HepG2 (cell line): ENCODE results near the gene MSMB. TPM values are rescaled to one million over a fixed set of nuclear protein-coding genes. Genes with fewer than 3 reads are reported as not detected.

ENCODE experiments used
- CHD4 ChIP-seq: fragments of 200-600 bp; sonication (generic); IDR thresholded peaks from 2 replicates; pipeline ENCODE4 v1.7.0; 2017; ENCODE audit warnings: mild to moderate bottlenecking, low read length, borderline replicate concordance
- CREB1 ChIP-seq, 2 experiments: fragments of 450-650 bp in 1 of 2; IDR thresholded peaks; 2 replicates each; pipeline ENCODE4 v1.6.1; 2016 to 2017; ENCODE audit warnings: control low read depth in 1 of 2, mild to moderate bottlenecking in 1 of 2, missing compliant biosample characterization in 1 of 2, missing genetic modification characterization in 1 of 2
- DNMT1 ChIP-seq: sonication (generic); formaldehyde crosslinking; IDR thresholded peaks from 2 replicates; pipeline ENCODE4 v1.5.1; 2020; ENCODE audit warnings: mild to moderate bottlenecking, missing genetic modification reagents
- EZH2 ChIP-seq: conservative IDR thresholded peaks from 2 replicates; pipeline ENCODE4 v1.6.1; 2012; ENCODE audit warnings: mild to moderate bottlenecking, low read depth, low read length, moderate library complexity
- FOXJ3 ChIP-seq: sonication (generic); formaldehyde crosslinking; IDR thresholded peaks from 2 replicates; pipeline ENCODE4 v1.4.0; 2020; ENCODE audit warnings: missing genetic modification reagents, mild to moderate bottlenecking, borderline replicate concordance
- MIXL1 ChIP-seq: IDR thresholded peaks from 2 replicates; pipeline ENCODE4 v1.6.1; 2016
- RBAK ChIP-seq: sonication (generic); formaldehyde crosslinking; IDR thresholded peaks from 2 replicates; pipeline ENCODE4 v1.5.1; 2020; ENCODE audit warnings: mild to moderate bottlenecking, missing genetic modification reagents
- SP4 ChIP-seq: sonication (generic); formaldehyde crosslinking; IDR thresholded peaks from 2 replicates; pipeline ENCODE4 v1.8.1; 2023; ENCODE audit warnings: mild to moderate bottlenecking, missing genetic modification reagents
- TOE1 ChIP-seq: sonication (generic); formaldehyde crosslinking; IDR thresholded peaks from 2 replicates; pipeline ENCODE4 v1.4.0; 2020; ENCODE audit warnings: mild to moderate bottlenecking, missing genetic modification reagents
- U2AF2 ChIP-seq: fragments of 200-400 bp; formaldehyde crosslinking; IDR thresholded peaks from 2 replicates; pipeline ENCODE4 v1.6.1; 2017; ENCODE audit warnings: low read depth, mild to moderate bottlenecking, low read length
- ZBTB49 ChIP-seq: sonication (generic); formaldehyde crosslinking; IDR thresholded peaks from 2 replicates; pipeline ENCODE4 v1.4.0; 2020; ENCODE audit warnings: missing genetic modification reagents, borderline replicate concordance
- ZFYVE20 ChIP-seq: sonication (generic); formaldehyde crosslinking; IDR thresholded peaks from 2 replicates; pipeline ENCODE4 v1.8.0; 2023; ENCODE audit warnings: low read depth, mild to moderate bottlenecking, moderate library complexity, missing genetic modification reagents, borderline replicate concordance
- ZNF180 ChIP-seq: sonication (generic); formaldehyde crosslinking; IDR thresholded peaks from 2 replicates; pipeline ENCODE4 v1.4.0; 2020; ENCODE audit warnings: low read depth, missing genetic modification reagents, borderline replicate concordance
- ZNF317 ChIP-seq: sonication (generic); formaldehyde crosslinking; IDR thresholded peaks from 2 replicates; pipeline ENCODE4 v1.5.0; 2020; ENCODE audit warnings: mild to moderate bottlenecking, missing genetic modification reagents
- ZNF383 ChIP-seq: sonication (generic); formaldehyde crosslinking; IDR thresholded peaks from 2 replicates; pipeline ENCODE4 v1.4.0; 2020; ENCODE audit warnings: missing genetic modification reagents, mild to moderate bottlenecking, borderline replicate concordance
- ZNF547 ChIP-seq: sonication (generic); formaldehyde crosslinking; IDR thresholded peaks from 2 replicates; pipeline ENCODE4 v1.5.1; 2020; ENCODE audit warnings: mild to moderate bottlenecking, missing genetic modification reagents
- ZNF619 ChIP-seq: sonication (generic); formaldehyde crosslinking; IDR thresholded peaks from 2 replicates; pipeline ENCODE4 v1.4.0; 2020; ENCODE audit warnings: mild to moderate bottlenecking, missing genetic modification reagents
- ZNF660 ChIP-seq: sonication (generic); formaldehyde crosslinking; IDR thresholded peaks from 2 replicates; pipeline ENCODE4 v1.5.1; 2020; ENCODE audit warnings: mild to moderate bottlenecking, low read depth, missing genetic modification reagents, borderline replicate concordance
- ZNF674 ChIP-seq: sonication (generic); formaldehyde crosslinking; IDR thresholded peaks from 2 replicates; pipeline ENCODE4 v1.5.0; 2020; ENCODE audit warnings: low read depth, mild to moderate bottlenecking, missing genetic modification reagents
- polyA plus RNA-seq, 8 experiments: library from polyadenylated mRNA; depleted of rRNA in 3 of 8; stranded (reverse) in 7 of 8; unstranded in 1 of 8; fragments of >200 nt; fragmentation: Illumina TruSeq in 4 of 8; extraction: Trizol in 4 of 8; gene quantifications; 2 replicates each; pipeline versions ENCODE4 v1.2.1 to v1.2.3, GENCODE V29; 2011 to 2016; ENCODE audit warnings: low read depth in 4 of 8, missing spikeins in 1 of 8, mixed read lengths in 1 of 8; ENCODE audit not compliant: insufficient read depth in 1 of 8
- total RNA-seq, 5 experiments: library from RNA; depleted of rRNA; stranded (reverse); fragments of >200 nt; fragmentation: Illumina TruSeq; extraction: Trizol; gene quantifications; 2 replicates each; pipeline ENCODE4 v1.2.3, GENCODE V29; 2016; ENCODE audit warnings: low read depth in 1 of 5
- TF ChIP-seq, protein P1 (sequence below): IDR thresholded peaks from 2 replicates; pipeline ENCODE4 v1.6.1; 2016; ENCODE audit warnings: low read depth, missing genetic modification reagents, missing compliant biosample characterization
- TF ChIP-seq, protein P2 (sequence below): sonication (generic); formaldehyde crosslinking; IDR thresholded peaks from 2 replicates; pipeline ENCODE4 v1.8.1; 2023; ENCODE audit warnings: mild to moderate bottlenecking, missing genetic modification reagents

Gene MSMB
- total and polyA plus RNA-seq, 2 of the 13 experiments (the other 11 are each of a cell fraction or from before 2014, with no cell fraction given) = 0.84 TPM; not detected in 1

DNA sequence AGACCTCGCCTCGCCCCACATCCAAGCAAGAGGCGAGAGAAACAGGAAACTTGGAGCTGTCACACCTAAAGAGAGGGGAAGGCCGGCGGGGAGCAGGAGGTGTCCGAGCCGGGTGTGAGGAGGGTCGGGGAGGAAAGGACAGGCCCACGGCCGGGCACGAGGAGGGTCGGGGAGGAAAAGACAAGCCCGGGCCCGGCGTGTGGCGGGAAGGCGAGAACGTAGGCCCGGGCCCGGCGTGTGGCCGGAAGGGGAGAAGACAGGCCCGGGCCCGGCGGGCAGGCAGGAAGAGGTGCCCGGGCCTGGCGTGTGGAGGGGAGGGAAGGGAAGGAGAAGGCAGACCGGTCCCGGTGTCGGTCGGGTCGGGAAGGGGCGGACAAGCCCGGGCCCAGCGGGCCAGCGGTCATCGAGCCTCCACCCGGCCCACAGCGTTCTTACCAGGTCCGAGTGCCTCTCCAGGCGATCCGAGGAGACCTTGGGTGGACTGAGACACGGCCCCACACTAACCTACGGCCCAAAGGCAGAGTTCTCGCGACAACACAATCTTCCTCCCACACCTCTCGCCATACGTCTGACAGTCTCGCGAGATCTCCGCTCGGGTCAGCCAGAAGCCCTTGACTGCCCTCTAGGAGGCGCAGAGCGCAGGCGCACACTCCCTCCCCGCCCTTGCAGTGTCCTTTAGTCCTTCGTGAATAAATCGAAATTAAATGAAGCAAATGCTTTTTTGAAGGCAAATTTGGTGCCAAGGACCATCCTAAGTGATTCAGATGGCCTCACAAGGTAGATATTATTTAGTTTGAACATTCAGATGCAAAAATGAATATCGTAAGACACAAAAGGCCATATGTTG is 15.8 kb downstream of the MSMB start, which contains the start of gene NCOA4 (continued):
- TF ChIP-seq ZFYVE20 (no peak), ZBTB49 (CRISPR knock-in tag) (no peak), ZNF619 (no peak; the same call in 1 of the 2 replicates), SP4 (CRISPR knock-in tag) (0 out of 2 replicates have a peak, but pooled peaks have one; percentile 44), ZNF660 (CRISPR knock-in tag) (no peak), ZNF180 (CRISPR knock-in tag) (no peak), RBAK (no peak), ZNF547 (CRISPR knock-in tag) (peak; percentile 81; the same call in 1 of the 2 replicates), MIXL1 (peak; percentile 69; the same call in 1 of the 2 replicates), TOE1 (no peak), ZNF317 (CRISPR knock-in tag) (no peak), ZNF674 (CRISPR knock-in tag) (no peak), ZNF383 (no peak), DNMT1 (CRISPR knock-in tag) (no peak), CHD4 (0 out of 2 replicates have a peak, but pooled peaks have one; percentile 16), FOXJ3 (no peak; the same call in 1 of the 2 replicates), EZH2 (no peak), U2AF2 (no peak), CREB1 (IDR thresholded peaks at IDR 0.05) (no peak), CREB1 (CRISPR knock-in tag; IDR thresholded peaks at IDR 0.05) (0 out of 2 replicates have a peak, but pooled peaks have one; percentile 26)
- TF ChIP-seq, protein P1, sequence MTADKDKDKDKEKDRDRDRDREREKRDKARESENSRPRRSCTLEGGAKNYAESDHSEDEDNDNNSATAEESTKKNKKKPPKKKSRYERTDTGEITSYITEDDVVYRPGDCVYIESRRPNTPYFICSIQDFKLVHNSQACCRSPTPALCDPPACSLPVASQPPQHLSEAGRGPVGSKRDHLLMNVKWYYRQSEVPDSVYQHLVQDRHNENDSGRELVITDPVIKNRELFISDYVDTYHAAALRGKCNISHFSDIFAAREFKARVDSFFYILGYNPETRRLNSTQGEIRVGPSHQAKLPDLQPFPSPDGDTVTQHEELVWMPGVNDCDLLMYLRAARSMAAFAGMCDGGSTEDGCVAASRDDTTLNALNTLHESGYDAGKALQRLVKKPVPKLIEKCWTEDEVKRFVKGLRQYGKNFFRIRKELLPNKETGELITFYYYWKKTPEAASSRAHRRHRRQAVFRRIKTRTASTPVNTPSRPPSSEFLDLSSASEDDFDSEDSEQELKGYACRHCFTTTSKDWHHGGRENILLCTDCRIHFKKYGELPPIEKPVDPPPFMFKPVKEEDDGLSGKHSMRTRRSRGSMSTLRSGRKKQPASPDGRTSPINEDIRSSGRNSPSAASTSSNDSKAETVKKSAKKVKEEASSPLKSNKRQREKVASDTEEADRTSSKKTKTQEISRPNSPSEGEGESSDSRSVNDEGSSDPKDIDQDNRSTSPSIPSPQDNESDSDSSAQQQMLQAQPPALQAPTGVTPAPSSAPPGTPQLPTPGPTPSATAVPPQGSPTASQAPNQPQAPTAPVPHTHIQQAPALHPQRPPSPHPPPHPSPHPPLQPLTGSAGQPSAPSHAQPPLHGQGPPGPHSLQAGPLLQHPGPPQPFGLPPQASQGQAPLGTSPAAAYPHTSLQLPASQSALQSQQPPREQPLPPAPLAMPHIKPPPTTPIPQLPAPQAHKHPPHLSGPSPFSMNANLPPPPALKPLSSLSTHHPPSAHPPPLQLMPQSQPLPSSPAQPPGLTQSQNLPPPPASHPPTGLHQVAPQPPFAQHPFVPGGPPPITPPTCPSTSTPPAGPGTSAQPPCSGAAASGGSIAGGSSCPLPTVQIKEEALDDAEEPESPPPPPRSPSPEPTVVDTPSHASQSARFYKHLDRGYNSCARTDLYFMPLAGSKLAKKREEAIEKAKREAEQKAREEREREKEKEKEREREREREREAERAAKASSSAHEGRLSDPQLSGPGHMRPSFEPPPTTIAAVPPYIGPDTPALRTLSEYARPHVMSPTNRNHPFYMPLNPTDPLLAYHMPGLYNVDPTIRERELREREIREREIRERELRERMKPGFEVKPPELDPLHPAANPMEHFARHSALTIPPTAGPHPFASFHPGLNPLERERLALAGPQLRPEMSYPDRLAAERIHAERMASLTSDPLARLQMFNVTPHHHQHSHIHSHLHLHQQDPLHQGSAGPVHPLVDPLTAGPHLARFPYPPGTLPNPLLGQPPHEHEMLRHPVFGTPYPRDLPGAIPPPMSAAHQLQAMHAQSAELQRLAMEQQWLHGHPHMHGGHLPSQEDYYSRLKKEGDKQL (CRISPR knock-in tag) = no peak; the same call in 1 of the 2 replicates
- TF ChIP-seq, protein P2, sequence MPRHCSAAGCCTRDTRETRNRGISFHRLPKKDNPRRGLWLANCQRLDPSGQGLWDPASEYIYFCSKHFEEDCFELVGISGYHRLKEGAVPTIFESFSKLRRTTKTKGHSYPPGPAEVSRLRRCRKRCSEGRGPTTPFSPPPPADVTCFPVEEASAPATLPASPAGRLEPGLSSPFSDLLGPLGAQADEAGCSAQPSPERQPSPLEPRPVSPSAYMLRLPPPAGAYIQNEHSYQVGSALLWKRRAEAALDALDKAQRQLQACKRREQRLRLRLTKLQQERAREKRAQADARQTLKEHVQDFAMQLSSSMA (CRISPR knock-in tag) = peak; percentile 62; the same call in 1 of the 2 replicates
